PC-3 (cell line): ENCODE measurements around the gene DBF4B. TPM values are rescaled to one million over a fixed set of nuclear protein-coding genes. Genes with fewer than 3 reads are reported as not detected.
A peak's percentile ranks its signal among the peaks of the same experiment; 100 is the strongest.

ENCODE experiments used
- ATAC-seq: fragments of 200-7000 bp; cut with Tn5 transposase; 2 replicates; pipeline ENCODE4 v1.9.1; 2020; ENCODE audit warnings: mild to moderate bottlenecking, moderate library complexity
- BruUV-seq: library from RNA; stranded (reverse); fragments of 400-500 nt; replicated peaks from 2 replicates; lab custom pipeline; 2021; lab: Mats Ljungman, UMichigan
- CTCF ChIA-PET: fragments of 300-600 bp; sonication (Branson Sonifier 250); formaldehyde crosslinking; loops from one replicate; lab custom pipeline; 2022; ENCODE audit warnings: antibody characterized with exemption; lab: Charles Lee
- POLR2A ChIA-PET: fragments of 300-600 bp; sonication (Branson Sonifier 250); formaldehyde crosslinking; loops from one replicate; lab custom pipeline; 2022; ENCODE audit warnings: antibody characterized with exemption; ENCODE audit not compliant: unreplicated experiment; lab: Charles Lee
- DNase-seq: peaks from one replicate; pipeline ENCODE4 v3.0.0-alpha.2; 2015
- H2AFZ ChIP-seq: fragments of 300-600 bp; sonication (generic); 2 replicates; pipeline ENCODE4 v1.6.0; 2016; ENCODE audit warnings: antibody characterized with exemption, low read length
- H3F3A ChIP-seq: fragments of 300-600 bp; sonication (generic); one replicate; pipeline ENCODE4 v1.6.0; 2017; ENCODE audit warnings: antibody characterized with exemption, low read length, control low read depth, mild to moderate bottlenecking; ENCODE audit not compliant: unreplicated experiment
- H3K27ac ChIP-seq: fragments of 300-600 bp; sonication (generic); 2 replicates; pipeline ENCODE4 v1.5.1; 2016; ENCODE audit warnings: mild to moderate bottlenecking, low read length
- H3K27me3 ChIP-seq: fragments of 300-600 bp; sonication (generic); 2 replicates; pipeline ENCODE4 v1.6.1; 2016; ENCODE audit warnings: low read length, mixed read lengths
- H3K36me3 ChIP-seq: fragments of 300-600 bp; sonication (generic); 2 replicates; pipeline ENCODE4 v1.6.1; 2016; ENCODE audit warnings: low read depth, mixed run types, low read length, mixed read lengths
- H3K4me1 ChIP-seq: fragments of 300-600 bp; sonication (generic); 2 replicates; pipeline ENCODE4 v1.5.1; 2016; ENCODE audit warnings: low read length; ENCODE audit not compliant: insufficient read depth
- H3K4me2 ChIP-seq: fragments of 300-600 bp; sonication (generic); 2 replicates; pipeline ENCODE4 v1.6.0; 2016; ENCODE audit warnings: low read length
- H3K4me3 ChIP-seq: fragments of 300-600 bp; sonication (generic); 2 replicates; pipeline ENCODE4 v1.5.1; 2016; ENCODE audit warnings: mild to moderate bottlenecking, low read length, mixed read lengths
- H3K79me2 ChIP-seq: fragments of 300-600 bp; sonication (generic); 2 replicates; pipeline ENCODE4 v1.6.1; 2017; ENCODE audit warnings: low read length, mixed read lengths
- H3K9ac ChIP-seq: fragments of 300-600 bp; sonication (generic); 2 replicates; pipeline ENCODE4 v1.6.0; 2016; ENCODE audit warnings: mild to moderate bottlenecking, low read length
- H3K9me2 ChIP-seq: fragments of 300-600 bp; sonication (generic); replicated peaks from 2 replicates; pipeline ENCODE4 v1.6.1; 2016; ENCODE audit warnings: mixed run types, low read length, mixed read lengths
- H3K9me3 ChIP-seq: fragments of 300-600 bp; sonication (generic); 2 replicates; pipeline ENCODE4 v1.6.1; 2016; ENCODE audit warnings: low read length, mixed read lengths
- H4K20me1 ChIP-seq: fragments of 300-600 bp; sonication (generic); 2 replicates; pipeline ENCODE4 v1.6.1; 2016; ENCODE audit warnings: low read length, mixed read lengths
- CTCF ChIP-seq: fragments of 300-600 bp; sonication (generic); conservative IDR thresholded peaks from 2 replicates; pipeline ENCODE4 v1.5.1; 2017; ENCODE audit warnings: antibody characterized with exemption, low read depth, mild to moderate bottlenecking, low read length
- EZH2 ChIP-seq: fragments of 300-600 bp; sonication (generic); IDR thresholded peaks from one replicate; pipeline ENCODE4 v1.6.1; 2017; ENCODE audit warnings: antibody characterized with exemption, mild to moderate bottlenecking, low read length; ENCODE audit not compliant: unreplicated experiment
- EZH2phosphoT487 ChIP-seq: fragments of 300-600 bp; sonication (generic); IDR thresholded peaks from 2 replicates; pipeline ENCODE4 v1.6.1; 2018; ENCODE audit warnings: mild to moderate bottlenecking, antibody characterized with exemption, low read length, borderline replicate concordance
- intact Hi-C: fragments of 100-400 bp; cut with micrococcal nuclease; formaldehyde crosslinking; loops from 2 replicates; pipeline ENCODE4 v1.9.0; 2023
- total RNA-seq: library from RNA; depleted of rRNA; stranded (reverse); fragments of >200 nt; gene quantifications from 2 replicates; pipeline ENCODE4 v1.2.3, GENCODE V29; 2014

The DBF4B gene
- total RNA-seq, 1 experiment from 2014 or later, result 17.9 TPM

DNA sequence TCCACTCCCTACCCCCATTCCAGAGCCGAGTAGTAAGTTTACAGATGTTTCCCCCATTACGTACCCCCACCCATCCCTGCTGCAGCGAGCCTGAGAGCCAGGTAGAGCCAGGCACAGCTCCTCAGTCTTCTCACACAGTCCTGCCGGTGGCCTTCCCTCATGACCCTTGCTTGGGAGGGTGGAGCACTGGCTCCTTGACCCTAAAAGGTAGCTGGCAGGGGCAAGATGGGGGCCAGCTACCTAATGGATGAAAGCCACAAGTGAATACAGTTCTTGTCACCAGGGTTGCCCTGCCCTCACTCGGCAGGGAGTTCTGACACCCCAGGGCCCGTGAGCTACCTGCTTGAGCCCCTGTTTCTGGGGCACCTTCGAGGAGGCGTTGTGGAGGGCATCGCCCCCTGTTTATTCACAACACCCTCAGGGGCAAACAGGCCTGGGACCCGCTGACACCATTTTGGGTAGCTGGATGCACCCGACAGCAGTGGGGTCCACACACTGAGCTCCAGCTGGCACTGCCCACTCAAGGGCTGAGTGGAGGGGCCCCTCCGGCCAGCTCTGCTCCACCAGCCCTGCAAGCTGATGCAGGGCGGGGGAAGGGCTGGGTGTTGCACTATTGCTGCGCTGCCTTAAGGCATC lies 72.5 kb downstream of the DBF4B start:
- intact Hi-C loops, result no loop called here
- no peak overlapping the region for H2AFZ ChIP-seq
- H3F3A ChIP-seq, result no peaks in the 10 kb centered on the region
- H3K9ac ChIP-seq, result no peak overlapping the region
- no peaks in the 10 kb centered on the region for H3K79me2 ChIP-seq
- DNase-seq (no peak), ATAC-seq (no peak)
- BruUV-seq, result no TSS peak
- no peaks in the 10 kb centered on the region for H3K36me3 ChIP-seq
- H3K27ac ChIP-seq, result no peak overlapping the region
- ChIA-PET POLR2A (no interaction called here), CTCF (interaction anchor here (2.6 kb wide), 1 partner anchor 98 kb away, joined by 13 read pairs; no protein-coding TSS in a partner anchor)
- H3K9me3 ChIP-seq, result no peaks in the 10 kb centered on the region
- peaks cover 5% of the 10 kb centered on the region for H3K4me1 ChIP-seq
- no peak for TF ChIP-seq CTCF
- no peaks in the 10 kb centered on the region for H3K9me2 ChIP-seq
- no peak overlapping the region for H3K4me2 ChIP-seq
- no peak overlapping the region for H3K4me3 ChIP-seq
- H3K27me3 ChIP-seq, result no peaks in the 10 kb centered on the region
- H4K20me1 ChIP-seq, result no peaks in the 10 kb centered on the region

- TF ChIP-seq EZH2phosphoT487, result no peak
- no peak for TF ChIP-seq CTCF
- TF ChIP-seq EZH2, result no peak
- no peaks in the 10 kb centered on the region for H3K9me3 ChIP-seq
- no peaks in the 10 kb centered on the region for H3K79me2 ChIP-seq
- no peaks in the 10 kb centered on the region for H3K36me3 ChIP-seq
- POLR2A ChIA-PET, result no interaction called here
- intact Hi-C loops, result no loop called here
- ATAC-seq (peak; percentile 19), DNase-seq (no peak)
- CTCF ChIA-PET, result no interaction called here
- BruUV-seq, result no TSS peak
- no peaks in the 10 kb centered on the region for H4K20me1 ChIP-seq
- H3K9me2 ChIP-seq, result no peaks in the 10 kb centered on the region
- no peak overlapping the region for H3K9ac ChIP-seq
- H3K4me1 ChIP-seq, result no peaks in the 10 kb centered on the region
- H3K4me2 ChIP-seq, result no peak overlapping the region
- H3K4me3 ChIP-seq, result no peak overlapping the region
- no peak overlapping the region for H3K27ac ChIP-seq
- no peaks in the 10 kb centered on the region for H3F3A ChIP-seq
- no peak overlapping the region for H2AFZ ChIP-seq
- H3K27me3 ChIP-seq, result no peaks in the 10 kb centered on the region
Observed at GRCh38 chr17:44781551-44782325, 73.3 kb downstream of the DBF4B start.

- POLR2A ChIA-PET, result no interaction called here
- Histone ChIP-seq H3K4me1 (no peaks in the 10 kb centered on the region), H3K79me2 (no peaks in the 10 kb centered on the region), H3K4me3 (no peak overlapping the region), H3K4me2 (no peak overlapping the region), H3K27me3 (no peaks in the 10 kb centered on the region), H3K9me3 (no peaks in the 10 kb centered on the region), H3K27ac (no peak overlapping the region), H3F3A (no peaks in the 10 kb centered on the region), H3K9ac (no peak overlapping the region), H3K36me3 (no peaks in the 10 kb centered on the region), H3K9me2 (no peaks in the 10 kb centered on the region), H4K20me1 (no peaks in the 10 kb centered on the region), H2AFZ (no peak overlapping the region)
- CTCF ChIA-PET, result no interaction called here
- DNase-seq (no peak), ATAC-seq (no peak)
- no TSS peak for BruUV-seq
- TF ChIP-seq EZH2 (no peak), CTCF (no peak), EZH2phosphoT487 (no peak)
- intact Hi-C loops, result no loop called here
Observed at GRCh38 chr17:44782326-44782850, 73.9 kb downstream of the DBF4B start.
